Left hindlimb (tissue), 1 donor: ENCODE data around the gene SP6.
A peak's percentile ranks its signal among the peaks of the same experiment; 100 is the strongest.

Experiments used
- DNase-seq: peaks from one replicate; pipeline ENCODE4 v3.0.0-alpha.2; 2018

The SP6 gene

DNA sequence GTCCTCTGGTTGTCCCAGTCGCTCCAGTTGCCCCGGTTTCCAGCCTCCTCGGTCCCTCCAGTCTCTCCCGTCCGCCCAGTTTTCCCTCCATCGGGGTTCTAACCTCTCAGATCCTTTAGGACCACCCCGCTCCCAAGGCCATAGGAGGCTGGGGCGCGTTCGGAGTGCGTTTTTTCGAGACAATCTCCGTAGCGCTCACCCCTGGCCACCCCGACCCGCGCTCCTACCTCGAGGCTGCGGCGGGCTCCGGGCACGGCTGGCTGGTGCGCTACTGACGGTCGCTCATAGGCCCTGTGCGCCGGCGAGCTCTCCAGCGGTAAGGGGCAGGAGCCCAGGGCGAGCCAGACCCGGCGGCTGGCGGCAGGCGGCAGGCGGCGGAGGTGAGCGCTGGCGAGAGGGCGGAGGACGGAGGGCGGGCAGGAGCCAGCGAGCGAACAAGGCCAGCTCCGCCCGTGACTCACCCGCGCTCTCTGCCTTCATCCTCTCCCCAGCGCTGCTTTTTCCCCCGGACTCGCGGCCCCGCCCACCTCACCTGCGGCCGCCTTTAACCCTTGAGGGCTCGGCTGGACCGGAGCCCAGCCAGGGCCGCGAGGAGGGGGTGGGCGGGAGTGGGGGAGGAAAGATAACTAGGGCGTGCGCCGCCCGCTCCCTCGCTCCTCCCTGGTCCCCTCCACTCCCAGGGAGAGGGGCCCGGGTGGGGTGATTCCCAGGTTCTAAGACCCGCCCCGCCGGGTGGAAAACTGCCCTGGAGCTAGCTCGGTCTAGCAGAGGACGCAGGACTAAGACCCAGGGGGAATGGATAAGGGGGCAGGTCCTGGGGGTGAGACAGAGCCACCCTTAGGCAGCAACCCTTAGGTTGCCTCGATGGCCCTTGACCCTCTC is at the start of gene SP6:
Gene SP6, minus strand, starts transcription at position 472 of the 882 bp plus-strand sequence. CDS start 2,734 bp downstream, outside the sequence.
- DNase-seq: peak; percentile 53

DNA sequence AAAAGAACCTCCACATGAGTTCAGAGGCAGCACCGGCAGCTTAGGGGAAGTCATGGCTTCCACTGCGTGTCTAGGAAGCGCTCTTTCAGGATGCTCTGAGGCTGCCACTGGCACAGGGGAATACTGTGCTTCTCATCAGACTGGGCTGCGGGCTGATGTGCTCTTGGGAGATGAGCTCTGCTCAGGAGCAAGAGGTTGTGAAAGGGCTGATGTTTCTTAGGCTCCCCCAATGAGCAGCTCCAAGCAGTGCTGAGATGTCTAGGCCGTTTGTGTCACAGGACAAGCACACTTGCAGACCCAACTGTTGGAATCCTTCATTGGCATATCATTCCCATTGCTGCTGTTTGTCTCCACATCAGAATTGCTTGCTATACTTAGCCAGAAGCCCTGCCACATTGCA is 48.7 kb upstream of the SP6 start:
- no peak for DNase-seq

DNA sequence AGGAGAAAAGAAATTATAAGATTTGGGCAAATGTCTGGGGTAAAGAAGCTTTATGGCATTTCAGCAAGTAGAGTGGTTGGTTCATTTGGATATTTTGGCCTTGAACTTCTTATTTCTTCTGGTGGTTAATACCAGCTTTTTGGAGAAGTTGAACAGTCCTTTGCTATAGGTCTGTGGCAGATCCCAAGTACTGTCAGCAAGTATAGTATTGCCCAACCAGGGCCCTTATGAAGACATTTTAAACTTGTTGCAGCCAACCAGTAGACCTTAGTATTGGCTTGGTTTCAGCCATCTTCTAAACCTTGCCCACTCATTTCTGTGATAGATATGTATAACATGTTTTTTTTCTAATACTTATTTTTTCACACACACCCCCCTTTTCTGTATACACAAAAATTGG is 47.3 kb upstream of the SP6 start:
- no peak for DNase-seq

DNA sequence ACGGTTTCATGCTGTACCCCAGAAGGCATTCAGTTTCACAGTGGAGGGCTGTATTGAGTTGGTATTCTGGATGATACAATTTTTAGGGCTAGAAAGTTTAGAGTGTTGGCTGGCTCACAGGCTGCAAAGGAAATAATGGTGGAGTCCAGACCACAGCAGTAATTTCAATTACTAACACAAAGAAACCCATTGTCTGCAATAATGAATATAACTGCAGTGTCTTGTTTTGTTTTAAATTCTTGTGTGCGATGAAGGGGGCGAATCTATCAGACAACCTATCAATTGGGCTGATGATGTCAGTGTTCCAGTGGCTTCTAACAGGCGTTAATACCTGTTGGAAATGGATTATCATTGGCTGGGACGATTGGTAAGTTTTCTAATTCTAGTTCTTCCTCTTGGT is 46.6 kb upstream of the SP6 start:
- no peak for DNase-seq

DNA sequence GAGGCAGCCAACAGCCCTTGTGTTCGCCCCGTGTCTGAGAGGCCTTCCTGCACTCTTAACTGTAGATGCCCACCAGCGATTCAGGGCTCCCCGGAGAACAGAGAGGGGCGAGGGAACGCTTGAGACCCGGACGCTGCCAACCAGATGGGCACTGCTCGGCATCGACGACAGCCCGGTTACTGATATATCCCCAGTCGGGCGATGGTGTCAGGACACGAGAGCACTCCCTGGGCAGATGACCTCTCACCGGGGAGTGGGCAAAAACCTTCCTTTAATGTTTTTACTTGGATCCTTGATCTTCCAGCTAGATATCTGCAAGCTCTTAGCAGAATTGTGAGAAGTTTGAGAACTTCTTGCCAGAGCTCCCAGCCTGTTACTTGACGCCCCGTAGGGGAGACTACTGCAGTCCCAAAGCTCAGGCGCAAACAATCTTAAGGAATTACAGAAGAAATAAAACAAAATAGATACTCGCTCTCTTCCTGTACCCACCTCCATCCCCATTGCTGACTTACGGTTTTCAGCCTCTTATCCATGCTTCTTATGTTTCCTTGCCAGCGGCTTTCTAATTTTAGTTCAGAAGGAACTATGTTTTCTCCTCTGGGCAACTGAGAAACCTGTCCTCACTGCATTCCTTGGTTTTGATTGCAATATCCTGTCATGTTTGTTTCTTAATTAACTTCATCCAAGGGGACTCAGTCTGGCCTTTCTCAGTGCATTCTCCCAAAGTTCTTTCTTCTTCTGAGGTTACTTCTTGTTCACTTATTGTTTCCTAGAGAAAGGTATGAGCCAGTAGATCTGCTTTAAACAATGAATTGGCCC is 45.9 kb upstream of the SP6 start:
- DNase-seq: no peak

DNA sequence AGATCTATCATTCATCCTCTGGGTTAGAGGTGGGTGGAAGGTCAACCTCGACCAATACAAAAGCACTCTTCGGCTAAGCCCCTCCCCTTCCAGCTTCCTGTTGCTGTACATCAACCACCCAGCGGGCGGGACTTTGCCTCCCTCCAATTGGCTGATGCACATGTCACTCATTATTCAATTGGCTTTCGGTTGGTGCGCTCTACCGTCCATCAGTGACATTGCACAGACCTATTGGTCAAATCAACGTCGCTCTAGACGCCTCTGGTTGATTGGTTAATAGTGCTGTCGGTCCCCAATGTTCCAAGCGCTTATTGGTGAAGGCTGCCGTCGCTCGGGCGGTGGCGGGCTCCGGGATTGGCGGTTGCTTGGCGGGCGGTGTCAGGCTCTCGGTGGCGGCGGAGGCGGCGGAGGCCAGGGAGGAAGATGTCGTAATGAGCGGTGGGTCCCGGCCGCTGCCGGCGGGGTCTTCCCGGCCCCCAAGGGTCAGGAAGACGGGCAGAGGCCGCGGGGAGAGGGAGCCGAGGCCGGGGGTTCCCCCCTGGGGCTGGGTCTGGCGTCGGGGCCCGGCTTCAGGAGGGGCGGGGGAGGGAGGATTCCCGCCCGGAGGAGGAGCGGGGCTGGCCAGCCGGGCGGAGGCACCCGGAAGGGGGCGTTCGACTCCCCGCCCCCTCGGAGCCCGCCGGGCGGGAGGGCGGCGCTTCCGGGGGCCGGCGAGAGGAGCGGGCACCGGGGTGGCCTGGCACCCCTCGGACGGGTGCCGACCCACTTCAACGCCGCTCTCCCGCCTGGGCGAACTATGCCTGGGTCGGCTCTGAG is 45.1 kb upstream of the SP6 start, which contains the start of gene SP2:
Gene SP2, plus strand, starts transcription at position 381 of the 816 bp plus-strand sequence. Its CDS starts 51 bp downstream, at position 432.
- DNase-seq: peak; percentile 100

DNA sequence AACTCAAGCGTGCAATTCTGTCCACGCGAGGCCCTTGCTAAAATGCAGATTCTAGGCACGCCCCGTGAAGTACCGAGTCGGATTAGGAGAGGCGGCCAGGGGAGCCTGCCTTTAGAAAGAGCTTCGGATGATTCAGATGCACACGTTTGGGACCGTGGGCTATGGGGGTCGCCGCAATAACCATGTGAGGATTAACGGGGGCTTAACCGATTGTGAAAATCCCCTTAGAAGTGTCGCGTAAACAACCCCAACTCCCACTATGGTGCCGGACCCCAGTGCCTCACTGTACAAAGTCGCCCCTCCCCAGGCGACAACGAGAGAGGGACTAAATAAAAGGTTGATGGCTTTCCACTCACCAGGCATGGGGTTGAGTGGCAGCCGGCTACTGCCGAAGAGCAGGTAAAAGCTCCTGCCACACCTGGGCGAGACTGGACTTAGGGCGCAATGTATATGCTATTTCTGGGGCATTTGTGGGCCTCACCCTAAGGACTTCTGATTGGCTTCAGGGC is 44.4 kb upstream of the SP6 start:
- DNase-seq: no peak

DNA sequence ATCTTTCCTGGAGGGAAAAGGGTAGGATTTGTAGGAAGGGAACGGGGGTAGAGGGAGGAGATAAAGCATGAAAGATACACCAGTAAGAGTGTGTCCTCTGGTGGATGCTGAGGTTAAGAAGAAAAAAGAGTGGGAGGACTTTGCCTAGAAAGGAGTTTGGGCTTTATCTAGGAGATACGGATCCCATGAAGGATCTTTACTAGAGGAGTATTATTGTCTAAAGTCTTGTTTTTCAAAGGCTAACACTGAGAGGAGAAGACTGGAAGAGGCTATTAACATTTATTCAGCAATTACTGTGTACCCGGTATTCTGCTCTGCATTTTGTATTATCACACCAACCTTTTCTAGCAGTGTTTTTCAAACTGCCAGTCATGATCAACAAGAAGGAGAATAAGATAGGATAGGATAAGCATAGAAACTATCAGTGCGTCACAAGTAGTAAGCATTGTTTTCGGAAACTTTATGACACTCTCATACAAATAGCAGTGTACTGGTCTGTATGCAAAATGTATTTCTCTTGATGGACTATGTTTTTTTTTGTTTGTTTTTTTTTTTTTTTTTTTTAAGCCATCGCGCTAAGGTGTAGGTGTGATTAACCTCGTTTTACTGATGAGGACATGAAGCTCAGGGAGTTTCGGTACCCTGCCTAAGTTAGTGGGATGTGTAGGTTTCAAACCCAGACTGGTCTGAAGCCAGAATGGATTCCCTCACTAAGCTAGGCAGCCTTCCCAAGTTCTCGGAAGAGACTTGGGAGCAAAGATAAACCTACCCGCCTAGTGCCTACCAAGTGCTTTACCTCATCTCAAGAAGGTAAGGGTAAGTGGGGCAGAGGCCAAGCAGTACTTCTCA is 43.8 kb upstream of the SP6 start:
- no peak for DNase-seq

DNA sequence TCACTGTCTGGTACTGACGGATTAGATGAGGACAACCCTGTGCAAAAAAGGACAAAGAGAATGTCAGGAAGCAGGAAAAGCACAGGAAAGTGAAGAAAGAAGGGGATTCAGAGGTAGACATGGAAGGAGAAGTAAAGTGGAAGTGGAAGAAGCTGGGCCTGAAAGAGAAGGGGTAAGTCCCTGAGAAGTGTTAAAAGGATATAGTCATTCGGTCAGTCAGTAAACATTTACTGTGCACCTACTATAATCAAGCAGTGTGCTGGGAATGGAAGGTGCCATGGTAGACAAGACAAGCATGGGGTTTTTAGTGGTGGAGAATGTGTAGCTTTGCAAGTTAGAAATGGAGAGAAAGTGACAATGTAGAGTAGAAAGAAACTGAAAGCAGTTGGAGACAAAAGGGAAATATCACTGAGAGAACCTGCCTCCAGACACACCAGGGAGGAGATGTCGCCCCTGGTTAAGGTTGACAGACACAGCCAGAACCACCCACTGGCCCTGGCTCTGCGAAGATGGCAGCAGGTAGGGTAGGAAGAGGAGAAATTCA is 40.7 kb upstream of the SP6 start:
- DNase-seq: no peak

DNA sequence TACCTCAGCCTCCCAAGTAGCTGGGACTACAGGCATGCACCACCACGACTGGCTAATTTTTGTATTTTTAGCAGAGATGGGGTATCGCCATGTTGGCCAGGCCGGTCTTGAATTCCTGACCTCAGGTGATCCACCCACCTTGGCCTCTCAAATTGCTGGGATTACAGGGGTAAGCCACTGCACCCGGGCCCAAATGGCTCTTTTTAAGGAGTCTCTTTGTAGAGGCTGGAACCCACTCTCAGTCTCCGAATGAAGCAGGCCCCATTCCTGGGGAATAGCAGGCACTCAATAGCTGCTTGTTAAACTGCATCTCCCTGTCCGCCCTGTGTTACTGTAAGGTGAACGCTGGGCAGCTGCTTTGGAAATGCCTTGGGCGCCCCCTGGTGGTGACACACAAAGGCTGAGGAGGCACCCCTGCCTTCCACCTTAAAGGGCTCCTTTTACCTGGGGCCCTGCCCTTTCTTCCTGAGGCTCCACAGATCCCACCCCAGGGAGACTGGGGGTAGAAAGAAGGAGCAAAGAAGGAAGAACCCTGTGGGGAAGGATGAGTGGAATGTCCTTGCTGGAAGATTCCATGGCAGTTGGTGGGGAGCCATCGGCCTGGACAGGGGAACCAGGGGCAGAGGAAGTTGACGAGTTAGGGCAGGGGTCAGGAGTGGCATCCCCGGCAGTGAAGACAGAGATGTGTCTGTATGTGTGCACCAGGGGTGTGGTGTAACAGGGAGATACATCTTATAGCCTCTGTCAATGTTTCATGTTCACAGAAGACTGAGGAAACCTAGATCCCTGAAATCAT is 39.0 kb upstream of the SP6 start:
- DNase-seq: peak; percentile 81

DNA sequence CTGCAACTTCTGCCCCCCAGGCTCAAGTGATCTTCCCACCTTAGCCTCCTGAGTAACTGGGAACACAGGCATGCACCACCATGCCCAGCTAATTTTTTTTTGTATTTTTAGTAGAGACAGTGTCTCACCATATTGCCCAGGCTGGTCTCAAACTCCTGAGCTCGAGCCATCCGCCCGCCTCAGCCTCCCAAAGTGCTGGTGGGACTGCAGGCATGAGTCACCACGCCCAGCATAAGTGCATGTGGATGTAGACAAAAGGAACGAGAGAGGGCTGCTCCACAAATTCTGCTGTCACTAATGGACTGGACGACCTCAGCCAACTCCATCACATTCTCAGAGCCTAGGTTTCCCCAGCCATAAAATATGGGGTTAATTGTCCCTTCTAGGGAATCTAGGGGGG is 37.3 kb upstream of the SP6 start:
- no peak for DNase-seq

DNA sequence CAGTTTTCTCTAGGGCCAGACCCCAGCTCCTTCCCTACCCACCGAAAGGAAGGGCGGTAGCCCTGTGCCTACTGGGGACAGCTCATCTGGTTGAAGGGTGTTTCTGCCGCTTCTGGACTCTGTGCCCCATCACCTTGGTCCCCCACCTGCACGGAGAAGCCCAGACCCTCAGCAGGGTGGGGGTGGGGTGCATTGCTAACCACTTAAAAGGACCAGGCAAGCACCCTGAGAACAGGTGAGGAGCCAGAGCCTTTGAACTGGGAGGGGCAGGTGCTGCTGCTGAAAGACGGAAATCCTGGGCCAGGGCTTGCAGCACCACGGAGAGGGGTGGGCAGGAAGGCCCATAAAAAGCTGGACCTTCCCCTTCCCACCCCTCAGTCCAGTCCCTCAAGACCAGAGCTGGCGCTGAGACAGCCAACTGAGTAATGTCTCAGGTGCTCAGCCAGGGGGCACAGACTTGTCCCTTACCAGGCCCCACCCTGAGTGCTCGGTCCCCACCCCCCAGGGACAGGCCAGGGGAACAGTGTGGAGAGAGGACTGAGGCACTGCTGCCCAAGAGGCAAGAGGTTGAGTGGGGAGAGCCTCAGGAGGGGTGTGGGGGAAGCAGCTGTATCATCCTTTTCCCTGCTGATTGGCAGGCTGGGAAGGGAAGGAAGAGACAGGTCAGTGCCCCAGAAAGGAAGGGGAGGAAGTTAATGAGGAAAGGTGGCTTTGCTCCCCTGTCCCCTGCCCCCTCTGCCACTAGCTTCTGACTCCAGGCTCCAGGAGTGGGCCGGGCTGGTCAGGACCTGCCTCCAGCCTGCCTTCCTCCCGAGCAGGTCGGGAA is 34.2 kb upstream of the SP6 start:
- DNase-seq: no peak

DNA sequence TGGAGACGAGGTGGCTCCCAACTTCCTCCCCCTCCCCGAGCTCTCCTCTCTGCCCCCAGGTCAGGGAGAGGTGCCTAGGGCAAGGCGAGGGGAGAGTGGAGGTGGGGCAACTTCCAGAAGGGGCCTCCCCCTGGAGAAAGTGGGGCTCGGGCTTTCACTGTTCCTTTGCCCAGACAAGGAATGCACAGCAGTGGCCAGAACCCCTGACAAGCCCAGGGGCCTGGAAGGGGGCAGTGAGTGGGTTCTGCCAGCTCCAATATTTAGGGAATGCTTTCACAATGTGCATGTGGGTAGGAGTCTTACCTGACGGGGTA is 33.4 kb upstream of the SP6 start:
- no peak for DNase-seq

DNA sequence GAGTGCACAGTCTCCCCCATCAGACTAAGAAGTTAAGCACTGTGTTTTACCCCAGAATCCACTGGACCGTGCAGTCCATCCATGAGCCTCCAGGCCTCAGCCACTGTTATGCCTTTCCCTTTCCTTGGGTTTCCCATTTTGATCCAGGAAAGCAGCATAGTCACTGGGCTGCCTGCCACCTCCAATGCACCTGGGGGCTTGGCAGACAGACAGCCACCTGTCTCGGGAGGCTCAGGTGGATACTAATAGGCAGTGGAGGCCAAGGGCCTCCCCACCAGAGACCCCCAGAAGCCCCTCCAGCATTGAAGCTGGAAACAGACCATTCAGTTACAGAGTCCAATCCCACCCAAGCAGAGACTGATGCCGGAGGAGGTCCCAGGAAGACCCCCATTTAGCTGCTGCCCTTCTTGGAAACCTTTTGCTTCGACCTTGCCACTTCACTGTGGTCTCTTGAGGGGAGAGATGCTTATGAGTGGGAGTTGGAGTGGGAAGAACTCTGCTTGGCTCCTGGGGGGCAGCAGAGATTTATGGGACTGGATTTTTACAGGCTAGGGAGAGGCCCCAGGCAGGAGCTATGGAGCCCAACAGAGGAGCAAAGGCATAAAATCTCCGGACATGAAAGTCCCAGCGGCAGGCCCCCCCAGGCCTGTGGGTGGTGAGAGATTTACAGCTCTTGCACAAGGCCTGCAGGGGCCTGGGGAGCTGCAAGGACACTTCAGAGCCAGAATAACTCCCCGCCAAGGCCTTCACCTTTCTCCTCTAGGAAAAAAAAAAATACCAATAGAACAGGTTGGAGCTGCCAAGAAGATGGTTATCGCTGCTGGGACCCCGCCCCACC is 32.8 kb upstream of the SP6 start:
- DNase-seq: no peak

DNA sequence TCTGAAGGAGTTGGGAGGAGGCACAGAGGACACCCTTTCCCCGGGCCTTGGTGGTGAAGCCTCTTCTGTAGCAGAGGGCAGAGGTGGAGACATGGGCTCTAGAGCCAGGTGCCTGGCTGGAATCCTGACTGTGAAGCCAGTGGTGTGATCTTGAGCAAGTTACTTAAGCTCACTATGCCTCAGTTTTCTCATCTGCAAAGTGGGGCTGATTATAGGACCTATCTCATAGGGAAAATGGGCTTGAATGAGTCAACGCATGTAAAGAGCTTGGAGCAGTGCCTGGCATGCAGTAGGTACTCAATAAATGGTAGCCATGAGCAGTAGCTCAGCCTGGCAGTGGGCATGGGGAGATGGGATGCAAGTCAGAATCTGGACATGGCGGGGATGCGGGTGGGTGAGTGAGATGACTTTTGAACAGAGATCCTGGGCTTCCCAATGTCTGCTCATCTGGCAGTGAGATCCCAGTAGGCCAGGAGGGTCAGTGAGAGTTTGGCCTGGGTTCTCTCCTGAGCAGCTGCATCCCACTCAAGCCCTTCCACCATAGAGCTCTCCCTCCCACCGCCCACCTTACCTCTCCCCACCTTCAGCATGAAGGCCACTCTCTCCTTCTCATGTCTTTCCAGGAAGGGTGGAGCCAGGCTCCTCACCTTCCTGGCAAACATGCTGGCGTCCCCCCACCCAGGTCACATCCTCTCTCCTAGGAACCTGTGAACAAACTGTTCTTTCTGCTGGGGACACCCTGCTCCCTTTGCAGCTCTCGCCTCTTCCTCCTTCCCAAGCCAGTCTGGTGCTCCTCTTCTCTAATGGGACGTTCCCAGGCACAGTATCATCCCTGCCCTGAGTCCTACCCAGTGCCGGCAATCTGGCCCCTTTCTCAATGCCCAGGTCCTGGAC is 32.0 kb upstream of the SP6 start:
- DNase-seq: no peak

DNA sequence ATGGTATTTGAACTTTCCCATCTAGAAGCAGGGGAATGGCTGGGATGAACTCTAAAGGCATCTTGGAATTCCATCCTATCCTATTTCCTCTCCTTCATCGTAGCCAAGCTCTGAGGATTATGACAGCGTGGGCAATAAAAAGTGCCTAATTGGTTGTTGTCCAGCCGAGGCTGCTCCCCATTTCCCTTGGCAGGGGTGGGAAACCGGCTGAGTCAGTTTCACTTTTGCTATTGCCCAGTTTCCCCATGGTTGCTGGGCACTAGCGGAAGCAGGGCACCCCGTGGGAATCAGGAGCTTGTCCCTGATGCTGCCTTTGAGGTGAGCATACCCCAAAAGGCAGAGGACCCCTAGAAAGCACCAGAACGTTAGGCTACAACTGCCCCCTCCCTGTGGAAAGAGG is 31.3 kb upstream of the SP6 start:
- DNase-seq: no peak

DNA sequence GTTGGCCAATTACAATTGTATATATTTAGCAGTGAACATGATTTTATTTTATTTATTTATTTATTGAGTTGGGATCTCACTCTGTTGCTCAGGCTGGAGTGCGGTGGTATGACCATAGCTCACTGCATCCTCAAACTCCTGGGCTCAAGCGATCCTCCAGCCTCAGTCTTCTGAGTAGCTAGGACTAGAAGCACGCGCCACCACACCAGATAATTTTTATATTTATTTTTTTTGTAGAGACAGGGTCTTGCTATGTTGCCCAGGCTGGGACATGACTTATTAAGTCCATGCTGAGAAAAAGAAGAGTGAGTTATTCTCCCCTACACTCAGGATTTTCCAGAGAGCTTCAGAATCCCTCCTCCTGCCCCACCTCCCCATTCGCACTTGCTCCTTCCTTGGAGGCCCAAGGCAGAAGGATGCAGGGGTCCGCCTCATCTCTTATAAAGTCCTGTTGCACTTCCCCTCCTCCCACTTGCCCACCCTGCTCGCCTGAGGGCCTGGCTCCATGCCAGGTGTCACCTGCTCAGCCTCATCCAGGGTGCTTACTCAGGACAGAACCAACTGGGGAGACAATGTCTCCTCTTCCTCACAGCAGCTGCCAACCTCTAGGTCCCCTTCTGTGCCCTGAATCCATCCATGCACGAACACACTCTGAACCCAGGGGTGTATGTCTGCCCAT is 29.0 kb upstream of the SP6 start:
- DNase-seq: no peak
